DND-41 (cell line): ENCODE results near the gene RXYLT1.

Experiments used
- ATAC-seq: fragments of 200-7000 bp; cut with Tn5 transposase; 3 replicates; pipeline ENCODE4 v1.9.1; 2021; ENCODE audit warnings: low read depth; ENCODE audit not compliant: insufficient read depth
- DNase-seq: peaks from one replicate; pipeline ENCODE4 v3.0.0-alpha.2; 2020
- H2AFZ ChIP-seq: 2 replicates; pipeline ENCODE4 v1.6.0; 2012; ENCODE audit warnings: low read depth, low read length
- H3K27ac ChIP-seq: 2 replicates; pipeline ENCODE4 v1.5.1; 2012; ENCODE audit warnings: low read length, inconsistent platforms
- H3K27me3 ChIP-seq: fragments of 200-600 bp; sonication (generic); 2 replicates; pipeline ENCODE4 v1.6.0; 2012; ENCODE audit warnings: low read length, mild to moderate bottlenecking, inconsistent platforms; ENCODE audit not compliant: insufficient read depth, poor library complexity
- H3K36me3 ChIP-seq: 2 replicates; pipeline ENCODE4 v1.5.1; 2012; ENCODE audit warnings: low read length, inconsistent platforms; ENCODE audit not compliant: insufficient read depth
- H3K4me1 ChIP-seq: 2 replicates; pipeline ENCODE4 v1.5.1; 2012; ENCODE audit warnings: mild to moderate bottlenecking, low read length; ENCODE audit not compliant: insufficient read depth
- H3K4me2 ChIP-seq: 2 replicates; pipeline ENCODE4 v1.6.0; 2012; ENCODE audit warnings: mild to moderate bottlenecking, moderate library complexity, low read length, inconsistent platforms; ENCODE audit not compliant: insufficient read depth
- H3K4me3 ChIP-seq, 2 experiments: fragments of 200-600 bp in 1 of 2; shearing (Covaris generic) in 1 of 2; 2 replicates each; pipeline ENCODE4 v1.5.1; 2012 to 2016; ENCODE audit warnings: inconsistent platforms in 2 of 2, low read length in 2 of 2, mild to moderate bottlenecking in 2 of 2, low read depth in 1 of 2, moderate library complexity in 1 of 2
- H3K79me2 ChIP-seq: 2 replicates; pipeline ENCODE4 v1.6.0; 2012; ENCODE audit warnings: low read length, inconsistent platforms; ENCODE audit not compliant: insufficient read depth
- H3K9ac ChIP-seq: 2 replicates; pipeline ENCODE4 v1.6.0; 2012; ENCODE audit warnings: low read depth, mild to moderate bottlenecking, inconsistent platforms, low read length, moderate library complexity
- H3K9me3 ChIP-seq: 2 replicates; pipeline ENCODE4 v1.5.1; 2012; ENCODE audit warnings: low read length, moderate library complexity, mild to moderate bottlenecking, inconsistent platforms; ENCODE audit not compliant: insufficient read depth, severe bottlenecking
- H4K20me1 ChIP-seq: 2 replicates; pipeline ENCODE4 v1.6.0; 2012; ENCODE audit warnings: low read length; ENCODE audit not compliant: insufficient read depth
- EZH2 ChIP-seq: IDR thresholded peaks from 3 replicates; pipeline ENCODE4 v1.6.1; 2012; ENCODE audit warnings: borderline replicate concordance, low read depth, mild to moderate bottlenecking, moderate library complexity, low read length, inconsistent platforms; ENCODE audit not compliant: severe bottlenecking
- TF ChIP-seq, protein P1 (sequence below): IDR thresholded peaks from 2 replicates; pipeline ENCODE4 v1.5.1; 2012; ENCODE audit warnings: borderline replicate concordance, low read length, moderate library complexity, mild to moderate bottlenecking; ENCODE audit not compliant: poor library complexity, severe bottlenecking; ENCODE audit errors: extremely low read depth

RXYLT1 gene

DNA sequence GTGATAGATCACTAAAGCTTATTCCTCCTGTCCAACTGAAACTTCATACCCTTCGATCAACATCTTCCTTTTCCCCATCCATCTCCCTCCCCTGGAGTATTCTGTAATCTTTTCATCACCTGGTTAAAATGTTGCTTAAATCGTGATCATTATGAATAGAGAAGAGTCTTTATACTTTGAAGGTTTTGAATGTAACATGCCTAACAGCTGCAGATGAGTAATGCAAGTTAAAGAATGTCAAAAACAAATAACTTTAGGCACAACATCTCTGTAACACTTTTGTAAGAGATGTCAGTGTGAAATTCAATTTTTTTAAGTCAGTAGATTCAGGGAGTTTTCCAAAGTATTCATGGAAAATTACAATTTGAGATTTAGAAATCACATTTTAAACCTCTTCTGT lies 25.0 kb downstream of the RXYLT1 start:
- H3K4me3 ChIP-seq, result no peak overlapping the region
- H2AFZ ChIP-seq, result no peak overlapping the region
- no peaks in the 10 kb centered on the region for H3K79me2 ChIP-seq
- no peaks in the 10 kb centered on the region for H4K20me1 ChIP-seq
- no peaks in the 10 kb centered on the region for H3K9me3 ChIP-seq
- H3K27me3 ChIP-seq, result no peaks in the 10 kb centered on the region
- TF ChIP-seq EZH2, result no peak
- TF ChIP-seq, protein P1, sequence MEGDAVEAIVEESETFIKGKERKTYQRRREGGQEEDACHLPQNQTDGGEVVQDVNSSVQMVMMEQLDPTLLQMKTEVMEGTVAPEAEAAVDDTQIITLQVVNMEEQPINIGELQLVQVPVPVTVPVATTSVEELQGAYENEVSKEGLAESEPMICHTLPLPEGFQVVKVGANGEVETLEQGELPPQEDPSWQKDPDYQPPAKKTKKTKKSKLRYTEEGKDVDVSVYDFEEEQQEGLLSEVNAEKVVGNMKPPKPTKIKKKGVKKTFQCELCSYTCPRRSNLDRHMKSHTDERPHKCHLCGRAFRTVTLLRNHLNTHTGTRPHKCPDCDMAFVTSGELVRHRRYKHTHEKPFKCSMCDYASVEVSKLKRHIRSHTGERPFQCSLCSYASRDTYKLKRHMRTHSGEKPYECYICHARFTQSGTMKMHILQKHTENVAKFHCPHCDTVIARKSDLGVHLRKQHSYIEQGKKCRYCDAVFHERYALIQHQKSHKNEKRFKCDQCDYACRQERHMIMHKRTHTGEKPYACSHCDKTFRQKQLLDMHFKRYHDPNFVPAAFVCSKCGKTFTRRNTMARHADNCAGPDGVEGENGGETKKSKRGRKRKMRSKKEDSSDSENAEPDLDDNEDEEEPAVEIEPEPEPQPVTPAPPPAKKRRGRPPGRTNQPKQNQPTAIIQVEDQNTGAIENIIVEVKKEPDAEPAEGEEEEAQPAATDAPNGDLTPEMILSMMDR, result no peak
- no peak overlapping the region for H3K4me2 ChIP-seq
- ATAC-seq, result no peak
- H3K4me1 ChIP-seq, result no peaks in the 10 kb centered on the region
- peaks cover 38% of the 10 kb centered on the region for H3K36me3 ChIP-seq
- no peak overlapping the region for H3K27ac ChIP-seq
- no peak overlapping the region for H3K9ac ChIP-seq
- DNase-seq, result no peak

DNA sequence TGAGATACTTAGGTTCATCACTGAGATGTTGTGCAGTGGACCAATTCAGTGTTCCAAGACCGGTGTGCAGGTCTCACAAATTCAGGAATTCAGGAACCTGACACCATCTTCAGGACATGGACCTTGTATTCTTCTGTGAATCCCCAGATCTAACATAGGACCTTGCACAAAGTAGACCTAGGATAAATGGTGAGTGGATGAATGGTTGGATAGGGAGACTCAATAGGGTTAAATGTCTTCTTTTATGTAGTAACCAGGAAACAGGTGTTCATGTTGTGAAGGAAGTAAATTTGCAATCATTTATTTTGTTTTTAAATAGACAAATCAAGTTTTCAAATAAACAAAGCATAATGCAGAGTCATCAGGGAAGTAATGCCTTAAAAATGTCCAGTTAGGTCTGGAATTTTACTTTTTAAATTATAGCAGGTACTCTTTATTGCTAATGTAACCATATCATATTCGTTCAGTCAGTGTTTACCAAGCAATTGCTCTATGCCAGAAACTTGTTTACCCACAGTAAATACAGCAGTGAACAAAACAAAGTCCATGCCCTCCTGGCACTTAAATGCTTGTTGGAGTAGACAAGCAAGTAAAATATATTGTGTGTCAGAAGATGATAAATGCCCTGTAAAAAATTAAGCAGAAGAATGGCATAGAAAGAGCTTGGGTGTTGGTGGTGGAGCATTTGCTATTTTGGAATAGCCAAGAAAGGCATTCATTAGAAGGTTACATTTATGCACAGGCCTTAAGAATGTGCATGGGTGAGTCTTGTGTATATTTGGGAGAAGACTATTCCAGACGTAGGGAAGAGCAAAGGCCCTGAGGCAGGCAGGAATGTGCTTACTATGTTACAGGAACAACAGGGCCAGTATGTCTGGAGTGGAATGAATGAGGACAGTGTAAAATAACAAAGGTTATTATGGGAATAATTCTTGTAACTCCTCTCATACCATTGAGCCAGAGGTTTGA lies 26.3 kb downstream of the RXYLT1 start:
- ATAC-seq, result no peak
- DNase-seq, result no peak
- Histone ChIP-seq H3K36me3 (peaks cover 38% of the 10 kb centered on the region), H3K4me2 (no peak overlapping the region), H3K27me3 (no peaks in the 10 kb centered on the region), H4K20me1 (no peaks in the 10 kb centered on the region), H3K4me3 (no peak overlapping the region), H3K9me3 (no peaks in the 10 kb centered on the region), H3K79me2 (no peaks in the 10 kb centered on the region), H3K4me1 (no peaks in the 10 kb centered on the region), H3K27ac (no peak overlapping the region), H2AFZ (no peak overlapping the region), H3K9ac (no peak overlapping the region)
- TF ChIP-seq, protein P1, result no peak
- no peak for TF ChIP-seq EZH2

DNA sequence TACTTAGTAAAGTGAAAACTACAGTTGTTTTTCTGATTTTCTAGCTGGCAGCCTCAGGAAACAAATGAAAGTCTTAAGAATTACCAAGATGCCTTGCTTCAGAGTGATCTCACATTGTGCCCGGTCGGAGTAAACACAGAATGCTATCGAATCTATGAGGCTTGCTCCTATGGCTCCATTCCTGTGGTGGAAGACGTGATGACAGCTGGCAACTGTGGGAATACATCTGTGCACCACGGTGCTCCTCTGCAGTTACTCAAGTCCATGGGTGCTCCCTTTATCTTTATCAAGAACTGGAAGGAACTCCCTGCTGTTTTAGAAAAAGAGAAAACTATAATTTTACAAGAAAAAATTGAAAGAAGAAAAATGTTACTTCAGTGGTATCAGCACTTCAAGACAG lies 28.9 kb downstream of the RXYLT1 start:
- H3K4me2 ChIP-seq, result no peak overlapping the region
- H3K79me2 ChIP-seq, result no peaks in the 10 kb centered on the region
- no peak overlapping the region for H3K9ac ChIP-seq
- no peak overlapping the region for H3K27ac ChIP-seq
- no peaks in the 10 kb centered on the region for H3K4me1 ChIP-seq
- H2AFZ ChIP-seq, result no peak overlapping the region
- H3K9me3 ChIP-seq, result no peaks in the 10 kb centered on the region
- H3K4me3 ChIP-seq, result no peak overlapping the region
- H4K20me1 ChIP-seq, result no peaks in the 10 kb centered on the region
- no peak for DNase-seq
- no peak for ATAC-seq
- H3K36me3 ChIP-seq, result peaks cover 38% of the 10 kb centered on the region
- no peaks in the 10 kb centered on the region for H3K27me3 ChIP-seq
- TF ChIP-seq, protein P1, result no peak
- TF ChIP-seq EZH2, result no peak
